ENCODE measurements around the gene FBN1.

The FBN1 gene

DNA sequence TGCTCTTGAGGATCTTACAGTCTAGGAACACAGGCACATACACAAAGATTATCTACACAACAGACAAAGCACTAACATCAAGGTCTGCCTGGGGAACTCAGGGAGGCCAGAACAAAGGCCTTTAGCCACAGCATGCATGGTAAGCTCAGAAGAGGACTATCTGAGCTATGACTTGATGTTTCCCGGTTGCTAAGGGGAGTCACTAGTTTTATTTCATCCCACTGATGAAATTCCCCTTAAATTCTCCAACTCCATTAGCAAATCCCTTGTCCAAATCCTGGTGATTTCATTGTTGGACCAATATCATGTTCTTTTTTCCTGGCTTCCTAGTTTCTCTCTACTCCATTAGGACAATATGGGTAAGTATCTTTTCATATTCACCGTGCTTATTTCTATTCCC is 23.3 kb downstream of the FBN1 start:
- DNase-seq (ENCODE audit: low read depth) = no peak

DNA sequence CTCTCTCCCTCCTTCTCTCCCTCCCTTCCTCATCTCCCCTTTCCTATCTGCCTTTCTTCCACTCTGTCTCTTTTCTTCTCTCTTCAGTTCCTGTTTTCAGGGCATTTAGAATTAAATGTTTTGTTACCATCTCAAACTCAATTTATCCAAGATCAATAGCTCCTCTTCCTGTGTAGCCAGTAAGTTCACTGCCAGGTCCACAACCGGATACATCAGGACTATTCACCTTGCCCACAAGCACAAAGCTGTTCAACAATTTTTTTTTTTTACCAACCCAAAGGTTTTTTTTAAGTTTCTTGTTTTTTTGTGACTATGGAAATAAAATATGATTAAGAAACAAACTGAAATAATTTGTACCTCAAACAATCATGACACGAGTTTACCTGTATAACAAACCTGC is 26.1 kb downstream of the FBN1 start:
- DNase-seq (ENCODE audit: low read depth) = no peak

DNA sequence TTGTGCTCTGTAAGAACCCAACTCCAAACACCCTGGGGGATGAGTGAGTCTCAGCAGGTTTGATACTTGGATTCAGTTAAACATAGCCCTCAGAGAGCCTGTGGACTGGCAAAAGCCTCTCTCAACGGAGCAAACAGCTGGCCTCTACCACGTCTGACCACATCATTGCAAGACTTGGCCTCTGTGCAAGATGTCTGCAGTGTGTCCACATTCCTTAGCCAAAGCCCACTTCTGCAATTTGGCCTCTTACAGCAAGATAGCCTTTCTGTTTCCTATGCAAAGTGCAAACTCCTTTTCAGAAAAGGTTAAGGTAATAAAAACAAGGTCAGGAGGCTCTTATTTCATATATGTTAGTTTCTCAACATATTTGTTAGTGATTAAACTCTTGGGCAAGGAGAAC is 27.9 kb downstream of the FBN1 start:
- DNase-seq (ENCODE audit: low read depth) = peak; percentile 80

DNA sequence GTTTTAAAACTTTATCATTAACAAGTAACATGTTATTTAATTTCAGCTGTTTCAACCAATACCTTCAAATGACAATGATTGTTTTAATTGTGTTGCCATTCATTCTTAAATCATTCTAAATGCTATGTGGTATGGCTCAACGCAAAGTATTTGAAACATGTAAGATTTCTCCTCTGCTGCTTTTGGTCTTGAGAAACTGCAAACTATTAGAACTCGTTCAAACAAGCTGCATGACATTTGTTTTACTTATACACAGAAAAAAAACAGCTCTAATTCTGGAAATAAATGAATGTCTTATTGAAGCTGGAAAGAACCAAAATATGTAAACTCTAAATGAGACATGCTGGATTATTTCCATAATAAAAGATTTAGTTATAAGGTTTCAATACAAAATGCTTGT is 29.3 kb downstream of the FBN1 start:
- no peak for DNase-seq (ENCODE audit: low read depth)

DNA sequence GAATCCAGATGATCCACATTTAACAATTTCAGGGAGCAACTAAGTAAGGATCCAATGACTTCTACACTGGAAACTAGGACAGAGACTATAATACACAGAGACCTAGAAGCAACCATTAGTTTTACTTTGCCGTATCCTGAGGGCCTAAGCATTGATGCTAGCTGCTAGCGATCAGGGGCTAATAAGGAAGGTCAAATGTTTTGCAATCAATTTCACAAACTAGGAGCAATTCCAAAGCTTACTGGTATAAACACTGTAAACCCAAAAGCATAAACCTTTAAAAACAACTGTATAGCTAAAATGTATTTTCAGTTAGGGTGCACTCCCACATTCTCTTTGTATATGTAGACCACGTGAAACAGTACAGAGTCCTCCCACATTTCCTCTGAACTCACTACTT is 31.5 kb downstream of the FBN1 start:
- DNase-seq (ENCODE audit: low read depth) = no peak

DNA sequence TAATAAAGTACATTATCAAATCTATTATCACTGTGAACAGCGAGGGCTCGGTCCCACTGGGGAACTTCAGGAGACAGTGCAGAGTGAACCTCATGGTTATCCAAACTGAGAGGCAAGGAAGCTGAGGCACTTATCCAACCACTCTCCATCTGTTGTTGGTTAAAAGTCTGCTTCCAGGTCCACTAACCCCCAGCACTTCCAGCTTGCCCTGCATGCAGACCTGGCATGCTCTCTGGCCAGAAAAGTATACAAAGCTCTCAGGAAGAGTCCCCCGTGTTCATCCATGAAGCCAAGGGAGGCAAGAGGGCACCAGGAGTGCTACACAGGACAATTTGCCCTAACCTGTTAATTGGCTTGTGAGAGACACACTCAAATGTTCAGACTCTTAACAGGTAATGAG is 36.0 kb downstream of the FBN1 start:
- no peak for DNase-seq (ENCODE audit: low read depth)

DNA sequence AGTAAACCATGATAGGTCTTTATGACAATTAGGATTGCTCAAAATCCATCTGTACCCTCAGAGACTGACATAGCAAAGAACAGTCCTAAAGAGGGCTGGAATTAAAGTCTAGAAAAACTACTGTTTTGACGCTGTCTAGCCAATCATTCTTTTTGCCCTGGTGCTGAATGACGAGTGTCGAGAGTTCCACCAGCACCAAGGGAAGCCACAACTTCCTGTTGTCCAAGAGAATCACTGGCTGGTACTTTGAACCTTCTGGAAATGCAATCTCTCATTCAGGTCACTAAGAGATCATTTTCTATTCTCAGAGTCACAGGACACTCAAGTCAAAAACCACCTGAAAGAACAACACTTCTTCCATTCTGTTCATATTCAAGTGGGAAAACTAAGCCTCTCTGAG is 37.7 kb downstream of the FBN1 start:
- no peak for DNase-seq (ENCODE audit: low read depth)

DNA sequence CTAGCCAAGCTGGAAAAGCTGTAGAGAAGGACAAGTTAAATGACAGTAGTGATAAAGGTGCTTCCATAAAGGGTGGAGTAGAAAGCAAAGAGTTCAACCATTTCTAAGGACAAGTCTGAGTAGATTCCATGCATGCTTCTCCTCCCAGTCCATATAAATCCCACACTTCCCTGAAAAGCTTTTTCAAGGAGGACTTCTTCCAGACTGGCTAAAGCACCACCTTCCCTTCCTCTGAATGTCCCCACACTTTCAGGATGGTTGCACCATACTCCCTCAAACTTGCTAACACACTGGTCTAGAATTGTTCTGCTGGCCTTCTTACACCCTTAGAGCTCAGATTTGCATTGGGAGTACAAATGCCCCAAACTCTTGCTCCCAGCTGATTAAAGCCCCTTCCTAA is 40.9 kb downstream of the FBN1 start:
- DNase-seq (ENCODE audit: low read depth) = no peak

DNA sequence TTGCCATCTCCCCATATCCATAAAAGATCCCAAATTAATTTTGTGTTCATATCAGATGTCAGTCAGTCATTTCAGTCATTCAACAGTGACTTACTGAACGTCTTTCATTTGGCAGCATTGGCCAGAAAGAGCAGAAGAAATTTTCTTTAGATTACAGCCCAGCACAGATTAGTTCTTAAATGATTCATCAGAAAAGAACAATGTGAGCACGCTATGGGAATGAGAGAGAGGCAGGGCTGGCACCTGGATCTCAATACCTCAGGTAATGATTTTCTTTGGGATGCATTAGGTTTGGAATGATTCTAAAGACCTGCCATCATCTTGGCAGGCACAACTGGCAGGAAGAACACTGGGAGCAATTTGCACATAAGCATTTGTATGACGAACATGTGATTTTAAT is 41.6 kb downstream of the FBN1 start:
- no peak for DNase-seq (ENCODE audit: low read depth)

DNA sequence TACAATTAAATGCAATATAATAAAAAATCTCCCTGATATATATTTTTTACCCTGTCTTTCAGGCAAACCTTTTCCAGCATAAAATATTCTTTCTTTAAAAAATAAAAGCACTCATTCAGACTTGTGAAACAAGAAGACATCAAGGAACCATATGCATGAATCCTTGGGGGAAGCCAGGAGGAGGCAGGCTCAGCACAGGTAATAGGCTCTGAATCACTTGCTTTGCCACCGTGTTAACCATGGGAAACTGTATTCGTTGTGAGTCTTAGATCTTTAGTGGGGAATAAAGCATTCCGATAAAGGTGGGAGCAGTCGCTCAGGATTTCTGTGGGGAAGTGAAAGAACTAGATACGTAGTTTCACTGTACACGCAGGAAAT is 42.4 kb downstream of the FBN1 start:
- no peak for DNase-seq (ENCODE audit: low read depth)

DNA sequence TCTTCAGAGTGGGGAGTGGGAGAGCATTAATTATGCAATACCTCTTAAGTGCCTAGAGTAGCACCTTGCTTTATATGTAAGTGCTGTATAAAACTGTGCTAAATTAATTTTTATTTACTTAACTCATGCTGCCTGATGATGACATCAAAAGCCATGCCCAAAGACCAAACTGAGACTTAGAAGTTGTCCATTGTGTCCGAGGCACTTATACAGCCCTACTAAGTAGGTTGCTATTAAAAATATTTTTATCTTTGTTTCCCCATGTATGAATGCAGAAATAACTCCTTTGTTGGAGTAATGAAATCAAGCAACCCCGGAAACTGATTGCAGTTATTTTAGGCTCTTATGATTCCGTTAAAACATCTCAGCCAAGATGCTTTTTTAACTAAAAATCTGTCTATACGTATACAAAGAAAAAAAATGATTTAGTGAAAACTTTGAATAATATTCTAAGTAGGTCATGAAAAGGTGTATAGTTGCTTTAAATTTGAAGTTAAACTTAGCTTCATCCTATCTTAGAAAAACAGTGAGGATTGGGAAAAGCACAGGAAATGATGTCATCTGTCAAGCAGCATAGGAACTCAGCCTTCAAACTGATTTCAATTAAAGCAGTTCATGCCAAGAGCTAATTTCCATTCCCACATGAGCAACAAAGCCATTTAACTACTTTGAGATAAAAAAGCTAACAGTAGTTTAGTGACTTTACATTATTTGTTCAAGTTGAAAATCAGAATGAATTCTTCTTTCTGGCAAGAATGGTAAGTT is 43.0 kb downstream of the FBN1 start:
- no peak for DNase-seq (ENCODE audit: low read depth)

DNA sequence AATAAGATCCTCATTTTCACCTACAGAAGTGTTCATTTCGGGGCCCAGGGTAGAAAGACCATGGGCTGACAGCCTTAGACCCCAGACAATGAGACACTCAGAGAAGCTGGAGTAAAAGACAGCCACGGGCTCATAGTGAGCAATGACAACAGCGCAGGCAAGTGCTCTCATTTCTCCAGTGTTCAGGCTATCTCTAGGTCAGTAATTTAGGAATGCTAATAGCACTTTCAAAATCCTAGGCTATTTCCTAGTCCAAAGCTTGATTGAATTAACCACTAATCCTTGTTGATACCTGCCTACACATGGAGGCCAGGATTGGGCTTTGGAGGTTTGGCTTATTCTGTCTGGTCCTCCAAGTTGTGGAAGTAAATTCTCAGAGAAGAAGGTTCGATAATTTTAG is 44.4 kb downstream of the FBN1 start:
- DNase-seq (ENCODE audit: low read depth) = no peak

DNA sequence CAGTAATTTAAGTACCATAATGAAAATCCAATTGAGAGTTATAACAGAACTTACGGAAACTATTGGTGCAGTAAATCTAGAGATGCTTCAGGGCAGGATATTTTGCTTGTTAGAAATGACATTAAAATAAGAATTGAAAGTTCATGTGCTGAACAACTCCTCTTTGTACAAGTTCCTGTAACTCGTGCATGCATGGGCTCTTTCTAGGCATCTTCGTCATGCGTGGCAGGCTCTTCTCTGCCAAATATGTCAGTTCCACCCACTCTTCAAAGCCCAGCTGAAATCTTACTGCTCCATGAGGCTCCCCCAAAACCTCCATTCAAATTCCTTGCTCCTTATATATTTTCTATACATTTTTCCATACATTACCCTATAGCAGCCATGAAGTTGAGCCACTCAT is 48.7 kb downstream of the FBN1 start:
- DNase-seq (ENCODE audit: low read depth) = no peak

DNA sequence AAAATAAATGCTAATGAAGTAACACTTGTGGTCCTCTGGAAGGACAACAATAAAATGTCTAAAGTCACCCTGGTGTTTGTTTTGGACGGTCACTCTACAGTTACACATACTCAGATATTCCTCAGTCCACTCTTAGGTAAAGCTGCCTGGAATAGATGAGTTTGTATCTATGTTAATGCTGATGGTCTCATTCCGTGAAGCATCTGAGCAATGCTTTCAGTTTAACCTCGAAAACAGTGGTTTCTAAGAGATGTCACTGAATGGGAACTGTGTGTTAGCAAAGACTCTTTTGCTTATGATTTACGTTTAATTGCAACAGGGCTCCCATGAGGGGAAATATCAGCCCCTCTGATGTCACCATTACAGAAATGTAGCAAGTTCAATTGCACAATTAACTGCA is 49.1 kb downstream of the FBN1 start:
- DNase-seq (ENCODE audit: low read depth) = no peak

DNA sequence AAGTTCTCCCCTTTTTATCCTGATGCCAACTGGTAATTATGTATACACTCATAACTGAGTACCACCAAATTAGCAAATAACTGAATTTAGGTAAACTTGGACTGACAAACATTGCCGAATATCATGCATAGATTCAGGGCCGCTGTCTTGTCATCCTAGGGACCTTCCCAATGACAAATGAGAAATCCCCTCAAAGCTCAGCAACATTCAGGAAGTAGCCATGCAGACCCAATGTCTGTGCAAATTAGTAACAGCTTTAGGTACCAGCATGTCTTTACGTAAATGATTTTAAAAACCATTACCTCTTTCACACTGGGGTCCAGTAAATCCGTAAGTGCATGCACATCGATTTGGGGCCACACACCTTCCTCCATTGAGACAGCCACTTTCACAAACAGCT is 49.5 kb downstream of the FBN1 start:
- no peak for DNase-seq (ENCODE audit: low read depth)

DNA sequence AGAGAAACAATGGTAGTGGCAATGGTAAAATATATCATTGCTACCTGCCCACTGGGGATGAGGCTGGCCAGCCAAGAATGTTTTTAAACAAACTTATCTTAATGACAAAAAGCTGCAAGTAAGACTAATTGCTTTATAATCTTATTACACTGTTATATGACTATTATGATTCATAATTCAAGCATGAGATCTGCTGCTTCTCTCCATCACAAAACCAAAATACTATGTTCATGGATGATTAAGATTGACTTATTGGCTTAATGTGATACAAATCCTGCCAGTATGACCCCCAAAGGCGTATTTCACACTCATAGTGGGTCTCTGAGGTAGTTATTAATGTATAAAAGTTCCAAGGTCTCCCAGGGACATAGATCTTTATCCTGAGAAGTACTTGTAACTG is 52.6 kb downstream of the FBN1 start:
- no peak for DNase-seq (ENCODE audit: low read depth)

DNA sequence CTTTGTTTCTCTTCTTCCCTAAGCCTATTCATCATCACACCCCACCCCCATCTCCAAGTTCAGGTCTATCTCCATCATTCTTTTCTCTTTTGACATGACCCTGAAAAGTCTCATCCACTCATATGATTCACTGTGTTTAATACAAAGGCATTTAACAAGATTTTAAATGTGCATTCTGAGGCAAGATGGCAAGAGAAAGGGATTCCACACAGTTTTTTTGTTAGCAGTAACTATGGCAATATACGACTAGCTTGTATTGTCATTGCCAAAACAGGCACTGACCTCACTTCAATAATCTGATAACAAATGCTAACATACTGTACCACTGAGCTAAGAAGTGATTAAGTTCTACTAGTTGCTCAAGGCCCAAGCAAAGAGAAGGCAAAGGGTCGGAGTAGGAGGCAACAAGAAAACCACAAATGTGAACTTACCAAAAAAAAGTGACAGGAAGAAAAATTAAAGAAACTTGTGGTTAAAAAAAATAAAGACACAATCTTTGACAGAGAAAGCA is 53.2 kb downstream of the FBN1 start:
- DNase-seq (ENCODE audit: low read depth) = peak; percentile 91

DNA sequence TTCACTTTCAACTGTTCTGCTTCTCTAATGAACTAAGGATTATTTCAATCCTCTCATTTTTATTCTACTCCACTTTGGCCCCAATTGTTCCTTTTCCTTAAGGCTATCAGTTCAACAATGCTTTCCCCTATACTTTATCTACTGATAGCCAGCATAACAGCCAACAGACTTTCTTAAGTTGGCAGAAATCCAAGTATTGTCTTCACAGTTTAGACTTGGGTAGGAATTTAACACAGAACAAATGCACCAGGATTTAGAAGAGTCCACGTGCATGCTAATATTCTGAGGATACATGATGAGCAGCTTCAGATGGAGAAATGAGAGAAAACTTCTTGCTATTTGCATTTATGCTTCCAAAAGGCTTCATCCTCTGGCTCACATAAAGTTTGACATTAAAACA is 54.8 kb downstream of the FBN1 start:
- DNase-seq (ENCODE audit: low read depth) = no peak

DNA sequence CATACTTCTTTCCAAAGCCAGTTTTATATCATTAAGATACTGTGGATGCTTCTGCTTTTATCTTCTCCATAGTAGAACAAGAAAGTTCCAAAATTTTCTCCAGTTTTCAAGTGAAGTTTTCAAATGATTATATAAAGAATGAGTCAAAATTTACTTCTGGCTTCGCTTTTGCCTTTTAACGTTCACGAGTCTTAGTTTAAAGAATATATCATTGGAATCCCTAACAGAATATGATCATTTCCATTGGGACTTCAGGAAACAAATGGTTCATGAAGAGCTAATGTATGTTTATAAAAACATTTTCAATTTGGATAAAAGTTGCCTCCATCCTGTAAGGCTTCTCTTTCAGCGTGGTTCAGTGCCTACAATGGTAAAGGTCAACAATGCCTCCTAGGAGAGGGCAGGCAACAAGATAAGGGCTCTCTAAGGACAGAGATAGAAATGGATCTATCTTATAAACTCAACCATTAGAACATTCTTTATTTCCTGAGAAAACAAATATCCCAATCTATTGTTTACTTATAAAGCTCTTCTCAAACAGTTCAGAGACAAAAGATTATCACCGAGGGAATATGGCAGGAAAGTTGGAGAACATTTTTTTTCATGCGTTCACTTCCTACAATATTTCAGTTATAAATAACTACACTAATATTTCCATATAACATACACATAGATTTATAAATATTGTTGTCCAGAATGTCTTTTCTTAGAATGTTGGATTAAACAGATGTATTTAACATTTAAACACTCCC is 60.5 kb downstream of the FBN1 start:
- DNase-seq (ENCODE audit: low read depth) = no peak

DNA sequence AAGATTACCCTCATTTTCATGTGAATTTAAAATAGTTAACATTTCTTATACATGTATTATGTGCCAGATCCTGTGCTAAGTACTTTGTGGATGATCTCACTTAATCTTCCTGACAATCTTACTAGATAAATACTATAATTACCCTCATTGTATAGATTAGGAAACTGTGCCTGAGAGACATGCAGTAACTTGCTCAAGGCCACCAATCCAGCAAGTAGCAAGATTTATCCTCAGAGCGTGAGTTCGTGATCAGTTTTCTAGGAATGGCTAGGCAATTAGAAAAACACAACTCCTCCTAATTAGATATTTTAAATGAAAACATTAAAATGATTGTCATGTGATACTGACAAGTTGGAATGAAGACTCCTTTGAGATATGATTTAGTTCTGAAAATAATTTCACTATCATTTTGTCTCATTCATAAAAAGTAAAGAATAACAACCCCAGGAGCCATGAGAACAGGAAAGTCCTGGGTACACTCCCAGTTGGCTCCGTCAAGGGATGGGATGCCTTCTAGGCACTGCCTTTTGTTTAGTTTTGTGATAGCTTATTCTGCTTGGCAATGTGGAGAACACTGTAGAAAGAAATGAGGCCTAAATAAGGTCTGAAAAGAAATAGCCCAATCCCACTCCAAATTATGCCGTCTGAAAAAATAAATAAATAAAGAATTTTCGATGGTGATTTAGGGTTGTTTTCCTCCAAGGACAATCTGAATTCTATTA is 61.3 kb downstream of the FBN1 start:
- no peak for DNase-seq (ENCODE audit: low read depth)

DNA sequence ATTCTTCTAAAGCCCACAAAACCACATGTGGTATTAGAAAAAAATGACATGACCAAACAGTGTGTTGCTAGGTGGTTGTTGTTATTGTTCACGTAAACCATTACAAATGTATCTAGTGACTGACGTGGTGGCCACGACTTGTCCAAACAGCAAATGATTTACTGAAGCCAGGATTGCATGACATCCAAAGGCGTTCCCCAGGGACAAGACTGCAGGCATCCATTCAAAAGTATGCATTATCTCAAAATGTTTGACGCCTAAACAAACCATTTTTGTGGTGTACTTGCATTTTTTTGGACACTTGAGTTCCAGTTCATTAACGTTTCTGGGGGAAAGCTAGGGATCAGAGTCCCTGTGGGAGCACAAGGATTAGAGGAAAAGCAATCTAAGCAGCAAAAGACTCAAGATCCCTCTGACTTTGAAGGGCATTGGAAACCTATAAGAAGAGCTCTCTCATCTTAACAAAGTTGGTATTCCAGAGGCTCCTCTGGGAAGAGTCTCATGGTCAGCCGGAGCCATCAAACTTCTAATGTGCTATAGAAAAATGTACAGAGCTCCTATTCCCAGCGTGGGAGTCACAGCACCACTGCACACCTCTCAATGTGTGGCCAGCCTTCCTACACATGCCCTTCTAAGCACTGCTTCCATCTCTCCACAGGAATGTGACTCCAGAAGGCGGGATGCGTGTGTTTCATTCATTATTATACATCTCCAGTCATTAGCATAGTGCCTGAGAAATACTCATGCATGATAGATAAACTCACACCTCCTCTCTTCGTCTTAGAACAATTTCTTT is 62.9 kb downstream of the FBN1 start:
- DNase-seq (ENCODE audit: low read depth) = peak; percentile 73

DNA sequence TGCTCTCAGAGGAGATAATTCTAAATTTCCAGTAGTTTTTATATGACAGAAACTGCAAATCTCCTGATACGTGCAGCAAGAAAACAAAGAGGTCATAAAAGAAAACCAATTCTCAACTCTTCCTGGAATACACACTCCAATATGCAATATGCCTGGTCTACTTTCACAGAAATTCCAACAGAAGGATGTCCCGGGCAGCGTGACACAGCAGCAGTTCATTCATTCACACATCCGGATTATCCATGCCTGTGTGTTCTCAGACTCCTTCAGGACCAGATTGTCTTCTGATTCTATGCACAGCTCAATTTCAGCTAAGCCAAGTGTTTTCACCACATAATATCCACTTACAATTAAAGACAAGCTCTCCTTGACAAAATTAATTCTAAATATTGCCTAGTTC is 64.3 kb downstream of the FBN1 start:
- no peak for DNase-seq (ENCODE audit: low read depth)
